NCI-H1436 (cell line): ENCODE results near the gene KCNE5.
"Not testable (repeated sequence)": the region's sequence is repeated elsewhere in the genome, so short reads cannot be mapped to it uniquely, and the experiment has no call there.

Experiments used
- DNase-seq: peaks from one replicate; lab custom pipeline; 2025; lab: John Stamatoyannopoulos, UW

The KCNE5 gene, protein sequence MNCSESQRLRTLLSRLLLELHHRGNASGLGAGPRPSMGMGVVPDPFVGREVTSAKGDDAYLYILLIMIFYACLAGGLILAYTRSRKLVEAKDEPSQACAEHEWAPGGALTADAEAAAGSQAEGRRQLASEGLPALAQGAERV

DNA sequence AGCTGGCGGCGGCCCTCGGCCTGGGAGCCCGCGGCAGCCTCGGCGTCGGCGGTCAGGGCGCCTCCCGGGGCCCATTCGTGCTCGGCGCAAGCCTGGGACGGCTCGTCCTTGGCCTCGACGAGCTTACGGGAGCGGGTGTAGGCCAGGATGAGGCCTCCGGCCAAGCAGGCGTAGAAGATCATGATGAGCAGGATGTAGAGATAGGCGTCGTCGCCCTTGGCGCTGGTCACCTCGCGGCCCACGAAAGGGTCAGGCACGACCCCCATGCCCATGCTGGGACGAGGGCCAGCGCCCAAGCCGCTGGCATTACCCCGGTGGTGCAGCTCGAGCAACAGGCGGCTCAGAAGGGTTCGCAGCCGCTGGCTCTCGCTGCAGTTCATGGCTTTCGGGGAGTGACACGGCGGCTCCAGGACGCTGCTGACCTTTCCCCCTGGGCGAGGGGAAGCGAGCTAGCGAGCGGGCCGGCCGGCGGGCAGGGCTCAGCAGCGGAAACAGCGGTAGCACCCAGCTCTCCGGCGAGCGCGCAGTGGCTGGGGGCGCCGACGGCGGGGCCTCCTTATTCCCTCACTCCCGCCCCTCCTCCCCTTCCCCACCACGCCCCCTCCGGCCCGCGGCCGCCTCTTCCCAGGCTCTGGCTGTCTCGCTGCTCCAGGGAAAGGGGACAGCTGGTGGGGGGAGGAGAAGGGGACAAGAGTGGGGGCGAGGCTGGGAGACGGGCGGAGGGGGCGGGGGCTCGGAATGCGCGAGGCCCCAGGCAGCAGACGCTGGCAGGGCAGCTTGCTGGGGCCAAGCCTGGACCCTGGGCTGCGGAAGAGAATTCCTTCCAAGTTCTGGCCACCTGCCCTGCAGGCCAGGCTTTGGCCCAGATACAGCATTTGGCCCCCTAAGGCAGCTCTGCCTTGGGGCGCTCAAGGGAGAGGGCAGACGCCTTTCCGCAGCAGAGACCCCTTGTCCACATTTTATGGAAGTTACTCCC is at the start of gene KCNE5:
TSS of gene KCNE5 (minus strand) at position 532 of the 976 bp plus-strand sequence. CDS start at position 380, 152 bp downstream.
- DNase-seq, result no peak

DNA sequence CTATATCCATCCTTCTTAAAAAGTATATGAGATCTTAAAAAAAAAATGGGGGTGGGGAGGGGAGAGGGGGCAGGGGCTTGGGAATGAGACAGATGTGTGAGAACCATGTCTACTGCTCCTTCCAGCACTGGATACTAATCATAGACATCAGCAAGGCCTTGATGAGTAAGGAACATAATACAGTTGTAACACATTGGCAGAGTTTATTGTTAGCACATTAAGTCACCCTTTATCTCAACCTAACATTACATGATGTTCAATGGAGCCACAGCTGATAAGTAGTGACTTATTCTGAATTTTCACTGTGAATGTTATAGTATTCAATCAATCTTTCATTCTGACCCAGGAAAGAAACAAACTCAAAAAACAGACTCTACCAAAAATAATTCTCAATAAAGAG is 47.3 kb upstream of the KCNE5 start:
- DNase-seq, result no peak

DNA sequence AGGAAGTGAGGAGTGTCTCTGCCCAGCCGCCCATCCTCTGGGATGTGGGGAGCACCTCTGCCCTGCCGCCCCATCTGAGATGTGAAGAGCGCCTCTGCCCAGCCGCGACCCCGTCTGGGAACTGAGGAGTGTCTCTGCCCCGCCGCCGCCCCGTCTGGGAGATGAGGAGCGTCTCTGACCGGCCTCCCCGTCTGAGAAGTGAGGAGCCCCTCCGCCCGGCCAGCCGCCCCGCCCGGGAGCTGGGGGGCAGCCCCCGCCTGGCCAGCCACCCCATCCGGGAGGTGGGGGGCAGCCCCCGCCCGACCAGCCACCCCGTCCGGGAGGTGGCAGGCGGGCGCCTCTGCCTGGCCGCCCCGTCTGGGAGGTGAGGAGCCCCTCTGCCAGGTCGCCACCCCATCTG is 46.2 kb upstream of the KCNE5 start:
- DNase-seq, result not testable (repeated sequence)

DNA sequence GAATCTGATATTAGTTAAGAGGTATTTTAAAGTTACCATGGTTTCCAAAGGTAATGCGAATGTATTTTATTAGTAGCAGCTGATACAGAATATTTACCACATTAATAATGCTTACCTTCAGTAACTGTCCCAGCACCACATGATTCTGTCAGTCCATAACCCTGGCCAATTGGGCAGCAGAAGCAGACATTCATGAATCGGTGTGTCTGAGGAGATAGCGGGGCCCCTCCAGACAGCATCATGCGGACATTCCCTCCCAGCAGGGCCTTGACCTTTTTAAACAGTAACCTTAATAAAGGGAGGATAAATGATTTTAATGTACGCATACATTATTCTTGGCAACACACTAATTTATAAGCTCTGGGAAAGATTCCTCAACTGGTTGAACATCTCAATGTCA is 43.0 kb upstream of the KCNE5 start:
- DNase-seq, result no peak

DNA sequence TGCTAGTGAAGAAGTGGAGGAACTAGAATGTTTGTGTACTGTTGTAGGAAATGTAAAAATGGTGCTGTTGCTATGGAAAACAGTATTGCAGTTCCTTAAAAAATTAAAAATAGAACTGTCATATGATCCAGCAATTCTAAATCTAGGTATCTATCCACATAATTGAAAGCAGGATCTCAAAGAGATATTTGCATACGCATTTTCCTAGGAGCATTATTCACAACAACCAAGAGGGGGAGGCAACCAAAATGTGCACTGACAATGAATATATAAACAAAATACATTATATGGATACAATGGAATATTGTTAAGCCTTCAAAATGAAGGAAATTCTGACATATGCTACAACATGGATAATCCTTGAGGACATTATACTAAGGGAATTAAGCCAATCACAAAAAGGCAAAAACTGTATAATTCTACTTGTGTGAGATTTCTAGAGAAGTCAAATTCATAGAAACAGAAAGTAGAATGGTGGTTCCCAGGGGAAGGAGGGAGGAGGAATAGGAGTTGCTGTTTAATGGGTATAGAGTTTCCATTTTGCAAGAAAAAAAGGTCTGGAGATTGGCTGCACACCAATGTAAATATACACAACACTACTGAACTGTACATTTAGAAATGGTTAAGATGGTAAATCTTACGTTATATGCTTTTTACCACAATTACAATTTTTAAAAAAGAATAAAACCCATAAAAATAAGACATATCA is 35.6 kb upstream of the KCNE5 start:
- no peak for DNase-seq

DNA sequence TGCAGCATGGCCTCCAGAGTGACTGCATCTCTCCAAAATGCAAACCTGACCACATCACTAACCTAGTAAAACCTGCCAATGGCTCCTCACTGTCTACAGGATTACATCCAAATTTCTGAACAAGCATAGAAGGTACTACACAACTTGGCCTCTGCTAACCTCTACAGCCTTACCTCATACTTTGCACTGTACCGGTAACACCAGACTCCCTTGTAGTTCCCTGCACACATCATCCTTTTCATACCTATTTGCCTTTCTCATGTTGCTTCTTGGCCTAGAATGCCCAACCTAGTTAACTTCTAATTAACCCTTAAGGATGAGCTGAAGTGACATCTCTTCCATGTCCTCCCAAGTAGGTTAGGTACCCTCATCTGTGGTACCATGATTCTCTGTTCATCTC is 33.4 kb upstream of the KCNE5 start:
- no peak for DNase-seq

DNA sequence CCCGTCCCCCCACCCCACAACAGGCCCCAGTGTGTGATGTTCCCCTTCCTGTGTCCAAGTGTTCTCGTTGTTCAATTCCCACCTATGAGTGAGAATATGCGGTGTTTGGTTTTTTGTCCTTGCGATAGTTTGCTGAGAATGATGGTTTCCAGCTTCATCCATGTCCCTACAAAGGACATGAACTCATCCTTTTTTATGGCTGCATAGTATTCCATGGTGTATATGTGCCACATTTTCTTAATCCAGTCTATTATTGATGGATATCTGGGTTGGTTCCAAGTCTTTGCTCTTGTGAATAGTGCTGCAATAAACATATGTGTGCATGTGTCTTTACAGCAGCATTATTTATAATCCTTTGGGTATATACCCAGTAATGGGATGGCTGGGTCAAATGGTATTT is 32.4 kb upstream of the KCNE5 start:
- DNase-seq, result not testable (repeated sequence)

DNA sequence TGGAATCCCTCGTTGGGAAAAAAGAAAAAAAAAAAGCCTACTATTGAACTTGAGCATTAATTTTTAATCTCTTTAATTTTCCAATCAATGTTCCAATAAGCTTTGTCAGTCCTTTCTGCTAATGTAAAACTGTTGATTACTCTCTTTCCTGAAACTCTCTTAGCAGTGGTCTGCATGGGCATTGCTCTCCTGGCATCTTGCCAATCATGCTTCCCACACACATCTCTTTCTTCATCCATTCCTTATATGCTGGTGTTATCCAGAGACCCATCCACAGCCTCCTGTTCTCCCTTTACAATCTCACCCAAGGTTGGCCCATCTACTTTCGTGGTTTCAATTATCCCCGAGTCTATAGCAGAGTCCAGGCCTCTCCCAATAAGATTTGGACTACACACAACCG is 31.8 kb upstream of the KCNE5 start:
- DNase-seq, result no peak

DNA sequence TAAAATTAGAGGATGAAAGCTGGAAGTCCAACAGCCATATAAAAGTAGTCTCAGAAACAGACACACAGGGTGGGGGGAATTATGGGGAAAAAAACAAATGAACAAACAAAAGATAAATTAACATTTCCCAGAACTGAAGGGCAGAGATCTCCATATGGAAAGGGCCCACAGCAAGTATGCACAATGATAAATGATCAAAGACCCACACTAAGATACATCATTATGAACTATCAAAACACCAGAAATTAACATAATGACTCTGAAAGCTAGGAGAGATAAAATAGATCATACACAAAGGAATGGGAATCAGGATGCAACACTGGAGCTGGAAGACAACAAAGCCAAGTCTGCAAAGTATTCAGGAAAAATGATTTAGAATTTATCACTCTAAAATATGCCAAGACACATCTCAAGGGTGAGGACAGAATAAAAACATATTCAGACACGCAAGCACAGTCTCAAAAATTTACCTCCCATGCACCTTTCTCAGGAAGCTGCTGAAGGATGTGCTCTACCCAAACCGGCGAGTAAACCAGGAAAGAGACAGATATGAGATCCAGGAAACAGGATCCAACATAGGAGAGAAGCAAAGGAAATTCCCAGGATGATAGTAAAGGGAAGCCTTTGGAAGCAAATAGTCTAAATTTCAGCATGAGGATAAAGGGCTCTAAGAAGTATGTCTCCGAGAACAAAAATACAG is 30.7 kb upstream of the KCNE5 start:
- DNase-seq, result no peak

DNA sequence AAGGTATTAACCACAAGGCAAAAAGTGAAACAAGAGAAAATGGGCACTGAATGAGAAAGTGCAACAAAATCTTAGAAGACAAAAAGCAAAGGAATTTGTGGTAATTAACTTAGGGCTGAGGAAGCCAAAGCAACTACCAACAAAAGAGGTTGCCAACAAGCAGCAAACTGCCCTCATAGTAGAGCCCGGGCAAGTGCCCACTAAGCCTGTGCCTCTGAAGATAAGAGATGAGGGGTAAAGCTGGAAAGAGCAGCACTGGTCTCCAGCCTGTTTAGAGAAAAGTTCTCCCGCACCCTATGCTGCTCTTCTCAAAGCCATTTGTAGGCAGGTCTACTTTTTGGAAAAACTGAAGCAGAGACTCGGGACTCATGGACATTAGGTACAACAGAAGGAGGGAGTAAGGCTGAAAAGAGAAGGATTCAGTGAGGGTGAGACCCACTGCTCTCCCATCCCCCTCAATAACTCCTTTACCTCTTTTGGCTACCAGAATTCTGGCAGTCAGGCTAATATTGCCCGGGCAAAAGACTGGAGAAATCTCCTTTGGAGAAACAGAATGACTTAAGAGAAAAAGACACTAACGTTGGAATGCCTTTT is 29.6 kb upstream of the KCNE5 start:
- DNase-seq, result no peak

DNA sequence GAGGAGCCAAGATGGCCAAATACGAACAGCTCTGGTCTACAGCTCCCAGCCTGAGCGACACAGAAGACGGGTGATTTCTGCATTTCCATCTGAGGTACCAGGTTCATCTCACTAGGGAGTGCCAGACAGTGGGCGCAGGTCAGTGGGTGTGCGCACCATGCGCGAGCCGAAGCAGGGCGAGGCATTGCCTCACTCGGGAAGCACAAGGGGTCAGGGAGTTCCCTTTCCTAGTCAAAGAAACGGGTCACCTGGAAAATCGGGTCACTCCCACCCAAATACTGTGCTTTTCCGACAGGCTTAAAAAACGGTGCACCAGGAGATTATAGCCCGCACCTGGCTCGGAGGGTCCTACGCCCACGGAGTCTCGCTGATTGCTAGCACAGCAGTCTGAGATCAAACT is 19.7 kb upstream of the KCNE5 start:
- not testable (repeated sequence) for DNase-seq

DNA sequence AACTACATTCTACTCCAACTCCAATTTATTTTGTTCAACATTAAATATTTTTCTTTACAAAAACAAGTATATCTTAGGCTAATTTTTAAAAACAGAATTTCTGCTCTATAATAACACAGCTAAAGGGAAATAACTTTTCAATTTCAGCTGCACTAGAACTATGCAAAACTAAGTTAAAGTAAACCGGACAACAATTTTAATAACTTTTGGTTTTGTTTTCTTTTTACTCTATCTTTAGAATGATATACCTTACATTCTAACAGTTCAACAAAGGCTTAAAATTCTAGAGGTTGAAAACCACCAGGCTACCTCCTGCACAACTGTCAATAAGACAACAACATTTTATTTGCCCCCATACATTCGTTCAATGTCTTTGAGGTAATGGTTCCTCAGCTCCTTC is 18.7 kb upstream of the KCNE5 start:
- no peak for DNase-seq

DNA sequence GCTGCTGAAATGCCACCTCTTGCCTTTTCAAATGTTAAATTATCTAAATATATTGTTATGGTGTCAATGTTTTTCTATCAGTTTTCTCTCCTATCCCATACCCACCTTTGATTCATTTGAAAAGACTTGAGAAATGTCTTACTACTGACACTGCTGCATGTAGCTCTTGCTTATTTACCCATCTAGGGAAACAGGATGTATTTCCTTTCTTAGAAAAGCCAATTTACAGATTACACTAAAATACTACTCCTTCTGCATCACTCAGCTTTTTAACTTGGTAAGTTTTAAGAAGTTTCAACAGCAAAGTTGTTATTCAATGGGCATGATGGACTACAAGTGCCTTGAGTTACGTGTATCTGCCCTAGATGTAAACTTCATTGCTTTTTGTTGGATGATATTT is 13.2 kb upstream of the KCNE5 start:
- no peak for DNase-seq

DNA sequence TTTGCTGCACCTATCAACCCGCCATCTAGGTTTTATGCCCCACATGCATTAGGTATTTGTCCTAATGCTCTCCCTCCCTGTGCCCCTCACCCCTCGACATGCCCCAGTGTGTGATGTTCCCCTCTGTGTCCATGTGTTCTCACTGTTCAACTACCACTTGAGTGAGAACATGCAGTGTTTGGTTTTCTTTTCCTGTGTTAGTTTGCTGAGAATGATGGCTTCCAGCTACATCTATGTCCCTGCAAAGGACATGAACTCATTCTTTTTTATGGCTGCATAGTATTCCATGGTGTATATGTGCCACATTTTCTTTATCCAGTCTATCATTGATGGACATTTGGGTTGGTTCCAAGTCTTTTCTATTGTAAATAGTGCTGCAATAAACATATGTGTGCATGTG is 12.5 kb upstream of the KCNE5 start:
- not testable (repeated sequence) for DNase-seq

DNA sequence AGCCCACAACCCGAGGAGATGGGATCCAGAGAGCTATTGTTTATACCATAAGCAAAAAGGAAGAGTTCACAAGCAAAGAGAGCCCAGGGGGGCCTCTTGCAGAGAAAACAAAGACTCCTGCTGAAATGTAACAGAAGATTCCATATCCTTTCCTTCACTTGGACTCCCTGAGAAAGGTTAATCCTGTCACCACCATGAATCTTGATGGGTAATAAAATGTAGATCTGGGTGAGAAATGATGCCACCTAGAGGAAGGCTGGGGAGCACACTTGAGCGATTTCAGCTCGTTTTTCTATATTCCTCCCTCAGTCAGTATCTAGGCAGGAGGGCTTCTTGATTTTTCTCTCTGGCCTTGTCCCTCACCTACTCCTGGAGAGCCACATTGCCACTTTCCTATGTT is 10.2 kb upstream of the KCNE5 start:
- no peak for DNase-seq

DNA sequence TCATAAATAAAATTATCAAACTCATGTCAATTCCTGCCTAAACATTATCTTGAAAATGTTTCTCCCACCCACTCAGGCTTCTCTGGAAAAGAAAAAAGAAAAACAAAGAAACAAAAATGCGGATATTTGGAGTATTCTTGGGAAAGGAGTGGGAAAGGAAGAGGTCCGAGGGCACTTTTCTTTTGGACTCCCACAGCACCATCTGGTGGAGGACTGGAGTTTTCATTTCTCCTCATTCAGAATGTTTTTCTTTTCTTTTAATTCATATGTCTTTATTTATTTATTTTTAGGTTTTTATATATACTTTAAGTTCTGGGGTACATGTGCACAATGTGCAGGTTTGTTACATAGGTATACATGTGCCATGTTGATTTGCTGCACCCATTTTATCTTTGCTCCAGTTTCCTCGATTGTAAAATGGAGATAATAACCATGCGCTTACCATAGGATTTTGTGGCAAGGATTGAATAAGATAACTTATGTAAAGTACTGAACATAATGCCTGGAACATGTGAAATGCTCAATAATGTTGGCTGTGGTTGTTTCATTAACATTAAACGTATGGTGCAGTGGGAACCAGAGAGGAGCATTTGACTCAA is 8.0 kb upstream of the KCNE5 start:
- DNase-seq, result no peak

DNA sequence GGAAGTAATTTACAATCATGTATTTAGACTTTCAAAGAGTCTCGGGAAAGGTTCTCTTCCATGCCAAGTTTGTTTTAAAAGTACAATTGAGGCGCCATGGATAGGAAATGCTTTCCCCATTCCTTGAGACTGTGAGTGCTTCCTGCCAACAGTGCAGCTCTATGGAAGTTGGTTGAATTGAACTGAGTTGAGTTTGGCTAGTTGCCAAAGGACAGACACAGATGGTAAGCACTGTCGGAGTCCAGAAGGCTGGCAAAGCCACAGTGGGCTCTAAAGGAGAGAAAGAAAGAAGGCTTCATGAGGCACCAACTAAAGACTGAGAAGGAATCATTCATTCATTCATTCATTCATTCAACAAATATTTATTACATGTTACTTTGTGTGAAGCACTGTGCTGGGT is 4.3 kb upstream of the KCNE5 start:
- no peak for DNase-seq

DNA sequence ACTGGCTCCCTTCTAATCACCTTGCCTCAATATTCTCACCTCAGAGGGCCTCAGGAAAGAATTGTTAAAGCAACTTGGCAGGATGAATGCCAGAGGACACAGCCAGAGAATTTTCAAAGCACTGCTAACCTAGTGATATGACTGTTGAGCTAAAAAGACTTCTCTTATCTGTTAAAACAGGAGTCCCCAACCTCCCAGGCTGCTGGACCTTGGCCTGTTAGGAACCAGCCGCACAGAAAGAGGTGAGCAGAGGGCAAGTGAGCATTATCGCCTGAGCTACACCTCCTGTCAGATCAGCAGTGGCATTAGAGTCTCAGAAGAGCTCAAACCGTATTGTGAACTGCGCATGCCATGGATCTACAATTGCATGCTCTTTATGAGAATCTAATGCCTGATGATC is 1.7 kb upstream of the KCNE5 start:
- no peak for DNase-seq

DNA sequence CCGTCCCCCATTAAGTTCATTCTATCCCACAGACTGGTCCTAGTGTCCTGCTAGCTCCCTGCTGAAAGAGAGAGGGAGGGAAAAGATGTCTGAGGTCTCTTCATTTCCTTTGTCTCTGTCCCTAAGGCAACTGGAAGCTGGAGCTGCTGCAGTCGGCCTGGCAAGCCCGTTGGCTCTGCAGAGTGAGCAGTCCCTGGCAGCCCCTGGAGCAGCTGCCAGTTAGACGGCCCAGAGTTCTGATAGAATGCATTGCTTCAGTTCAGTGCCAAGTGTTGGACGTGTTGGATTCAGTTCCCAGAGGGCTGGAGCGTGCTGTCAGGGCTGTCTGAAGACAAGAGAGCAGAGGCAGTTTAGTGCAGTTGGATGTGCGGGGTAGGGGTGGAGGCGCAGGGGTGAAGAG is 975 bp downstream of the KCNE5 start:
- no peak for DNase-seq

DNA sequence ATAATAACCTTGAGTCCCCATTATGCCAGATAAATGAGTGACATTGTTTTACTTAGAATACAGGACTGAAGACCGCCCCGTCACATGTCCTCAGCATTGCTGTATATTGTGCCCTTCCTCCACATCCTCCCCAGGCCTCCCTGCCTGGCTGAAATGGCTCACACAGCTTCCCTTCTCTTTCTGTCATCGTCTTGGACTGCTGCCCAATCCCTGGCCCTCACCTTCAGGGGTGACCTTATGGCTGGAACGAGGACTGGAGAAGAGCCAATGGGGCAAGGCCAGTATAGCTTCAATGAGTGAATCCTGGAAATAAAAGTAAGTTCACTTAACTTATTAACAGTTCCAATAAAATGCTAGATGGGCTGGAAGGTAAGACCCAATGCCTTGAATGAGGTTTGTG is 2.7 kb downstream of the KCNE5 start:
- DNase-seq, result no peak

DNA sequence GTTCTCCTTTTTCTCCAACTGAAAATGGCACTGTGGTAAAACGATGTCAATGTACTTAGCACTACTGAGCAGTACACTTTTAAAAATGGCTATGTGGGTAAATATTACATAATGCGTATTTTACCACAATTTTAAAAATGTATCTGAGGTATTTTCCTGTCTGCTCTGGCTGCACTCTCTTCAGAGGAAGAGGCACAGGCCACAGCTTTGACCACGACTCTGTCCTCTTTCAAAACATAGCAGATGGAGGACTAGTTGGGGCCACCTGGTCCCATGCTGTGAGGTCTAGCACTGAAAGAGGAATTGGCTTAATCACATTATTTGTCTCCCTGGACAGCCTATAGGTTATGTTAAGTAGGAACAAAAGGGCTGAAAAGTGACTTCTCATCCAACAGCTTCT is 5.2 kb downstream of the KCNE5 start:
- DNase-seq, result no peak

DNA sequence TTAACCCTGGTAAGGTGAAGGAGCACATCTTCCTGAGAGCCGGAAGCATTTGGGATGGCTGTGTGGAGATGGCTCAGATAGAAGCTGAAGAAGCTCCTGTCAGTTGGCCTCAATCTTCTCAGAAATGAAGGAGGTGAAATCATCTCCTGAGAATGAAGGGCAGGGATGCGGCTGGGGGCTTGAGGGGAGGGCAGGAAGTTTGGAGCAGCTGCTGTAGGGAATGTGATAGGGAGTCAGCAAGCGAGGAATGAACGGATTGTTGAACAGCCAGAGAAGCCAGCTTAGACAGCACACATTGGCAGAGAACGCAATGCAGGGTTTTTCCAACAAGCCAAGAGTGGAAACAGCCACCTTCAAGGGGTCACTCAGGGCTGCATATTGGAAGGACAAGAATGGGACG is 10.0 kb downstream of the KCNE5 start:
- no peak for DNase-seq
